ENCODE measurements around the gene RNF222. TPM values are rescaled to one million over a fixed set of nuclear protein-coding genes. Genes with fewer than 3 reads are reported as not detected.

Gene RNF222
- total and polyA plus RNA-seq, 2 donors from 2014 or later, result not detected

DNA sequence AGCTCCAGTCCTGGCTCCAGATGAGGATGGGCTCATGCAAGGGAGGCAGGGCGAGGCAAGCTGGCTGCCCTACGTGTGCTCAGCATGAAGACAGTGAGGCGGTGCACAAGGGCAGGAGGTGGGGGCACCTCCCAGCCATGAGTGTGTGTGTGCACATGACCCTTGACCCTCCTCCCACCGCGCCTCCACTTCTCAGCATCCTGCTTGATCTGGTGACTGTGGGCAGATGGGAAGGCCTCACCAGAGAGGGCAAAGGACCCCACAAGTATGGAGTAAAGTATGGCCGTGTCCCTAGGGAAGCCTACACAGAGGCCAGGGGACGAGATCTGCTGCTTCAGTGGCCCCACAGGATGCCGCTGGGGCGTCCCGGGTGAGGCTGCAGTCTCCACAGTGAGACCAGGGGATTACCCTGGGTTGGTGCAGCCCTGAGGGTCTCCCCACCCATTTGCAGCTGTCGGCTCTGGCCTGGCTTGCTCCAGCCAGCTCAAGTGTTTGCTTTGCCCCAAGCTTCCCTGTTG lies 7.9 kb upstream of the RNF222 start:
- Histone ChIP-seq H3K4me3 (ENCODE audit: low read length in 3 of 3) (no peak overlapping the region), H3K27me3 (ENCODE audit: control insufficient read depth, insufficient read depth, low read length) (no peaks in the 10 kb centered on the region), H3K27ac (ENCODE audit: low read depth in 2 of 2, low read length in 2 of 2) (no peak overlapping the region), H3K4me1 (ENCODE audit: control insufficient read depth in 2 of 3, insufficient read depth in 2 of 3, low read depth in 1 of 3, low read length in 3 of 3) (peaks cover 0 to 4% (median 4%) of the 10 kb centered on the region in 3 donors), H3K9ac (ENCODE audit: low read length in 3 of 3) (no peak overlapping the region), H3K9me3 (ENCODE audit: control insufficient read depth in 2 of 3, insufficient read depth in 1 of 3, low read length in 3 of 3) (no peaks in the 10 kb centered on the region), H3K36me3 (ENCODE audit: control insufficient read depth in 2 of 3, insufficient read depth in 3 of 3, low read length in 3 of 3) (no peaks in the 10 kb centered on the region)
- DNase-seq (no peak), FAIRE-seq (no peak)
- intact Hi-C loops (cut with DNase I), result no loop called here
- TF ChIP-seq, protein P1, sequence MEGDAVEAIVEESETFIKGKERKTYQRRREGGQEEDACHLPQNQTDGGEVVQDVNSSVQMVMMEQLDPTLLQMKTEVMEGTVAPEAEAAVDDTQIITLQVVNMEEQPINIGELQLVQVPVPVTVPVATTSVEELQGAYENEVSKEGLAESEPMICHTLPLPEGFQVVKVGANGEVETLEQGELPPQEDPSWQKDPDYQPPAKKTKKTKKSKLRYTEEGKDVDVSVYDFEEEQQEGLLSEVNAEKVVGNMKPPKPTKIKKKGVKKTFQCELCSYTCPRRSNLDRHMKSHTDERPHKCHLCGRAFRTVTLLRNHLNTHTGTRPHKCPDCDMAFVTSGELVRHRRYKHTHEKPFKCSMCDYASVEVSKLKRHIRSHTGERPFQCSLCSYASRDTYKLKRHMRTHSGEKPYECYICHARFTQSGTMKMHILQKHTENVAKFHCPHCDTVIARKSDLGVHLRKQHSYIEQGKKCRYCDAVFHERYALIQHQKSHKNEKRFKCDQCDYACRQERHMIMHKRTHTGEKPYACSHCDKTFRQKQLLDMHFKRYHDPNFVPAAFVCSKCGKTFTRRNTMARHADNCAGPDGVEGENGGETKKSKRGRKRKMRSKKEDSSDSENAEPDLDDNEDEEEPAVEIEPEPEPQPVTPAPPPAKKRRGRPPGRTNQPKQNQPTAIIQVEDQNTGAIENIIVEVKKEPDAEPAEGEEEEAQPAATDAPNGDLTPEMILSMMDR (IDR thresholded peaks at IDR 0.05; ENCODE audit: borderline replicate concordance, extremely low read depth, insufficient read depth), result no peak

DNA sequence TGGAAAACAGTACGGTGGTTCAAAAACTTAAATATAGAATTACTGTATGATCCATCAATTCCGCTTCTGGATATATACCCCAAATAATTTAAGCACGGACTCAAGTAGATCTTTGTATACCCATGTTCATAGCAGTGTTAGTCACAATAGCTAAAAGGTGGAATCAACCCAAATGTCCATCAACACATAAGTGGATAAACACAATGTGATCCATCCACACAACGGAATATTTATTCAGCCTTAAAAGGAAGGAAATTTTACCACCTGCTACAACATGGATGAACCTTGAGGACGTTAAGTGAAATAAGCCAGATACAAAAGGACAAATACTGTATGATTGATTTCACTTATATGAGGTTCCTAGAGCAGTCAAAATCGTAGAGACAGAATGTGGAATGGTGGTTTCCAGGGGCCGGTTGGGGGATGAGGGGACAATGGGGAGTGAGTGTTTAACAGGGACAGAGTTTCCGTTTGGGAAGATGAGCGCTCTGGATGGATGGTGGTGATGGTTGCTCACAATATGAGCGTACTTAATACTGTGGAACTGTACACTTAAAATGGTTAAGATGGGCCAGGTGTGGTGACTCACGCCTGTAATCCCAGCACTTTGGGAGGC lies 5.4 kb upstream of the RNF222 start:
- no peak for DNase-seq
- H3K9ac ChIP-seq (ENCODE audit: low read length in 3 of 3), result no peak overlapping the region
- no peaks in the 10 kb centered on the region for H3K4me1 ChIP-seq (ENCODE audit: control insufficient read depth in 2 of 3, insufficient read depth in 2 of 3, low read depth in 1 of 3, low read length in 3 of 3)
- FAIRE-seq, result no peak
- no peak overlapping the region for H3K4me3 ChIP-seq (ENCODE audit: low read length in 3 of 3)
- no peaks in the 10 kb centered on the region for H3K27me3 ChIP-seq (ENCODE audit: control insufficient read depth, insufficient read depth, low read length)
- H3K36me3 ChIP-seq (ENCODE audit: control insufficient read depth in 2 of 3, insufficient read depth in 3 of 3, low read length in 3 of 3), result no peaks in the 10 kb centered on the region
- intact Hi-C loops (cut with DNase I), result no loop called here
- TF ChIP-seq, protein P1 (IDR thresholded peaks at IDR 0.05; ENCODE audit: borderline replicate concordance, extremely low read depth, insufficient read depth), result no peak
- H3K27ac ChIP-seq (ENCODE audit: low read depth in 2 of 2, low read length in 2 of 2), result no peak overlapping the region
- H3K9me3 ChIP-seq (ENCODE audit: control insufficient read depth in 2 of 3, insufficient read depth in 1 of 3, low read length in 3 of 3), result no peaks in the 10 kb centered on the region

DNA sequence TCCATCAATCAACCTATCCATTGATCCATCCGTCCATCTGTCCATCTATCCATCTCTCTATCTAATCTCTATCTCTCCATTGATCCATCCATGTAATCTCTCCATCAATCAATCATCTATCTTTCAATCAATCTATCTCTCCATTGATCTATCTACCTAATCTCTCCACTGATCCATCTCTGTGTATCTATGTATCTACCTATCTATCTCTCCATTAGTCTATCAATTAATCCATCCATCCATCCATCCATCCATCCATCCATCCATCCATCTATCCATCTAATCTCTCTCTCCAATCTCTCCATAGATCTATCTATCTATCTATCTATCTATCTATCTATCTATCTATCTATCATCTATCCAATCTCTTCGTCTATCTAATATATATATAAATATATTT lies 3.5 kb upstream of the RNF222 start:
- H3K27me3 ChIP-seq (ENCODE audit: control insufficient read depth, insufficient read depth, low read length), result no peaks in the 10 kb centered on the region
- FAIRE-seq, result no peak

More for the DNA sequence above, 3.5 kb upstream of the RNF222 start:
- no peaks in the 10 kb centered on the region for H3K36me3 ChIP-seq (ENCODE audit: control insufficient read depth in 2 of 3, insufficient read depth in 3 of 3, low read length in 3 of 3)
- DNase-seq, result no peak
- H3K4me1 ChIP-seq (ENCODE audit: control insufficient read depth in 2 of 3, insufficient read depth in 2 of 3, low read depth in 1 of 3, low read length in 3 of 3), result no peaks in the 10 kb centered on the region
- H3K9me3 ChIP-seq (ENCODE audit: control insufficient read depth in 2 of 3, insufficient read depth in 1 of 3, low read length in 3 of 3), result no peaks in the 10 kb centered on the region
- no peak overlapping the region for H3K4me3 ChIP-seq (ENCODE audit: low read length in 3 of 3)
- TF ChIP-seq, protein P1 (IDR thresholded peaks at IDR 0.05; ENCODE audit: borderline replicate concordance, extremely low read depth, insufficient read depth), result no peak
- H3K9ac ChIP-seq (ENCODE audit: low read length in 3 of 3), result no peak overlapping the region
- intact Hi-C loops (cut with DNase I), result no loop called here
- no peak overlapping the region for H3K27ac ChIP-seq (ENCODE audit: low read depth in 2 of 2, low read length in 2 of 2)
